Small intestine (tissue), 7 donors: Measurements from ENCODE around the gene SDCBP2. TPM values are rescaled to one million over a fixed set of nuclear protein-coding genes. Genes with fewer than 3 reads are reported as not detected.

ENCODE experiments used
- DNase-seq, 2 donors: peaks; one replicate each; pipeline versions ENCODE4 v3.0.0 to v3.0.0-alpha.2; 2013
- FAIRE-seq: peaks from 2 replicates; lab custom pipeline; 2012; peaks lifted over from hg19 to GRCh38; lab: Jason Lieb, UNC
- H3K27ac ChIP-seq, 3 donors: one replicate each; pipeline ENCODE4 v1.5.1; 2013; ENCODE audit warnings: low read length in 2 of 3, mild to moderate bottlenecking in 2 of 3, control low read depth in 1 of 3, inconsistent platforms in 1 of 3, low read depth in 1 of 3, moderate library complexity in 1 of 3
- H3K27me3 ChIP-seq, 3 donors: one replicate each; pipeline ENCODE4 v1.6.1; 2013; ENCODE audit warnings: low read length in 3 of 3, inconsistent platforms in 1 of 3; ENCODE audit not compliant: control insufficient read depth in 3 of 3, insufficient read depth in 3 of 3
- H3K36me3 ChIP-seq, 3 donors: one replicate each; pipeline ENCODE4 v1.6.1; 2013; ENCODE audit warnings: low read length in 3 of 3, inconsistent platforms in 1 of 3, low read depth in 1 of 3, mild to moderate bottlenecking in 1 of 3, moderate library complexity in 1 of 3; ENCODE audit not compliant: control insufficient read depth in 3 of 3, insufficient read depth in 2 of 3
- H3K4me1 ChIP-seq, 3 donors: one replicate each; pipeline ENCODE4 v1.6.1; 2013; ENCODE audit warnings: low read length in 2 of 3, inconsistent platforms in 1 of 3, low read depth in 1 of 3, mild to moderate bottlenecking in 1 of 3, moderate library complexity in 1 of 3; ENCODE audit not compliant: control insufficient read depth in 3 of 3, insufficient read depth in 2 of 3
- H3K4me3 ChIP-seq, 3 donors: one replicate each; pipeline ENCODE4 v1.5.1; 2013; ENCODE audit warnings: low read length in 3 of 3, control low read depth in 1 of 3, inconsistent platforms in 1 of 3, low read depth in 1 of 3, mild to moderate bottlenecking in 1 of 3, moderate library complexity in 1 of 3
- H3K9me3 ChIP-seq, 2 donors: one replicate each; pipeline ENCODE4 v1.6.1; 2013; ENCODE audit warnings: low read depth in 1 of 2, low read length in 1 of 2; ENCODE audit not compliant: control insufficient read depth in 2 of 2, insufficient read depth in 1 of 2
- WGBS, 3 donors: extraction: QIAGEN DNeasy Blood & Tissue Kit; methylation state at CpG; one replicate each; pipeline ENCODE4 v1.1.7; 2013; 5-methylcytosine and 5-hydroxymethylcytosine counted together
- polyA plus RNA-seq, 4 donors: library from polyadenylated mRNA; stranded (reverse) in 3 of 4; unstranded in 1 of 4; fragments of 200-250 nt in 3 of 4; fragments of 120-200 nt in 1 of 4; gene quantifications; one replicate each; pipeline versions ENCODE4 v1.2.1 to v1.2.3, GENCODE V29; 2013
- donor health status: healthy with polysubstance abuse.
- donor health status: control.
- donor health status: control.
- donor health status: Bipolar disorder and iron deficiency.
- donor health status: healthy.

Gene SDCBP2
- polyA plus RNA-seq, 4 donors: 94.4 to 724 (median 292) TPM

GRCh38 chr20:1317545-1318255, 11.2 kb downstream of the SDCBP2 start:
- H3K9me3 ChIP-seq: no peaks in the 10 kb centered on the region
- DNase-seq (peak in 1 of 2 donors; percentile 29), FAIRE-seq (no peak)
- H3K4me3 ChIP-seq: no peak overlapping the region
- H3K4me1 ChIP-seq: peaks cover 0 to 6% (median 0%) of the 10 kb centered on the region in 3 donors
- H3K27me3 ChIP-seq: no peaks in the 10 kb centered on the region
- WGBS, 3 donors: 33 to 47% (median 36%) methylated on average over 12 of the region's 12 CpGs
- H3K27ac ChIP-seq: no peak overlapping the region
- H3K36me3 ChIP-seq: peaks cover 0 to 51% (median 10%) of the 10 kb centered on the region in 3 donors

- 83 to 91% (median 85%) methylated on average over 5 of the region's 5 CpGs for WGBS, 3 donors
- no peak for FAIRE-seq
- Histone ChIP-seq H3K36me3 (peaks cover 0 to 65% (median 14%) of the 10 kb centered on the region in 3 donors), H3K27ac (no peak overlapping the region), H3K9me3 (no peaks in the 10 kb centered on the region), H3K27me3 (no peaks in the 10 kb centered on the region), H3K4me1 (peaks cover 0 to 6% (median 0%) of the 10 kb centered on the region in 3 donors), H3K4me3 (no peak overlapping the region)
- DNase-seq: no peak
These were observed 13.1 kb downstream of the SDCBP2 start for GRCh38 chr20:1315804-1316203.

DNA sequence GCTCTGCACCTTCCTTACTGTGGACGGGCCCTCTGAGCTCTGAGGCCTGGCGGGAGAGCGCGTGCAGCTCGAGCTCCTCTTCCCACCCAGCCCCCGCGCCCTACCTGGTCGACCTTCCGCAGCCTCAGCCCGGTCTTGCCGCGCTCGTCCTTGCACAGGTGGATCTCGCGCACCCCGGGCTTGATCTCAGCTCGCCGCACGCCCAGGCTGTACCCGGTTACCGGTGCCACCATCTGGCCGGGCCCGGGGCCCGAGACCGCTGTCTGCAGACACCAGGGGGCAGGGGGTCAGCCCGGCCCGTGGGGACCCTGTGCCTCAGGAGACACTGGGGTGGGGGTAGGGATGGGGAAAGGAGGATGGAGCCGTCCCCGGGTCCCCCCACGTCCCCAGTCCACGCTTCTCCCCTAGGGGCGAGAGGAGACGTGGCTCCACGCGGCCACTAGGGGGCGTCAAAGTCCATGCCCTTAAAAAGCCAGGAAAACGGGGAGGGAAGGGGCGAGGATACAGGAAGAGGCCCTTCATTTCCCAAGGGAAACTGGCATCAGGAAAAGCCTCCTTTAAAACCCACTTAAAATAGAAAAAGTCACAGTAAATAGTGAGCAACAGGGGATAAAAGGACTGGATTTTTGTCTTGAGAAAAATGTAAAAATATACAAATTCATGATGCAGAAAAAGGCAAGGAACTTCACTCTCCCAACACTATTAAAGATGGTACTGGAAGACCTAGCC, 15.5 kb downstream of the SDCBP2 start:
- no peak overlapping the region for H3K27ac ChIP-seq
- H3K4me3 ChIP-seq: peak overlapping the region in 1 of 3 donors; percentile 13
- no peaks in the 10 kb centered on the region for H3K27me3 ChIP-seq
- peaks cover 0 to 6% (median 0%) of the 10 kb centered on the region in 3 donors for H3K4me1 ChIP-seq
- H3K36me3 ChIP-seq: peaks cover 0 to 62% (median 17%) of the 10 kb centered on the region in 3 donors
- no peak for FAIRE-seq
- no peaks in the 10 kb centered on the region for H3K9me3 ChIP-seq
- 23 to 43% (median 28%) methylated on average over 21 to 38 of the region's 38 CpGs for WGBS, 3 donors
- peak; percentile 59 to 86 for DNase-seq

DNA sequence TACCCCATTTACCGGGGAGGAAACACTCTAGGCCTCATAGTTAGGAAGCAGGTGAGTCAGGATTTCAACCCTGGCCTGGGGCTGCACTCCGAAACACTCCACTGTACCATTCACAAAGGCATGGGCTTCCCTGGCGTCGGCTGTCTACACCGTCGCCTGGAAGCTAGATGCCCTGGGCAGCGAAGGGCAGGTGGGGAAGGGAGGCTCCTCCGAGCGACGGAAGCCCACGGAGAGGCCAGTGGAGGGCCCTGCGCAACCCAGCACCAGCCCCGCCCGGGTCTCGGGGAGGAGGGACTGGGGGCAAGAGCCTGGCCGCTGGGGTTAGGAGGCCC, 16.1 kb downstream of the SDCBP2 start:
- no peak overlapping the region for H3K27ac ChIP-seq
- FAIRE-seq: no peak
- peaks cover 0 to 62% (median 17%) of the 10 kb centered on the region in 3 donors for H3K36me3 ChIP-seq
- no peak overlapping the region for H3K4me3 ChIP-seq
- no peaks in the 10 kb centered on the region for H3K27me3 ChIP-seq
- no peak for DNase-seq
- H3K9me3 ChIP-seq: no peaks in the 10 kb centered on the region
- peaks cover 0 to 6% (median 0%) of the 10 kb centered on the region in 3 donors for H3K4me1 ChIP-seq
- WGBS, 3 donors: 81 to 93% (median 90%) methylated on average over 16 of the region's 16 CpGs

GRCh38 chr20:1312308-1312707, 16.6 kb downstream of the SDCBP2 start:
- Histone ChIP-seq H3K27me3 (no peaks in the 10 kb centered on the region), H3K36me3 (peaks cover 0 to 61% (median 17%) of the 10 kb centered on the region in 3 donors), H3K9me3 (no peaks in the 10 kb centered on the region), H3K4me3 (no peak overlapping the region), H3K27ac (no peak overlapping the region), H3K4me1 (peaks cover 0 to 6% (median 0%) of the 10 kb centered on the region in 3 donors)
- no peak for FAIRE-seq
- WGBS, 3 donors: 95 to 98% (median 95%) methylated on average over 20 of the region's 20 CpGs
- DNase-seq: no peak

DNA sequence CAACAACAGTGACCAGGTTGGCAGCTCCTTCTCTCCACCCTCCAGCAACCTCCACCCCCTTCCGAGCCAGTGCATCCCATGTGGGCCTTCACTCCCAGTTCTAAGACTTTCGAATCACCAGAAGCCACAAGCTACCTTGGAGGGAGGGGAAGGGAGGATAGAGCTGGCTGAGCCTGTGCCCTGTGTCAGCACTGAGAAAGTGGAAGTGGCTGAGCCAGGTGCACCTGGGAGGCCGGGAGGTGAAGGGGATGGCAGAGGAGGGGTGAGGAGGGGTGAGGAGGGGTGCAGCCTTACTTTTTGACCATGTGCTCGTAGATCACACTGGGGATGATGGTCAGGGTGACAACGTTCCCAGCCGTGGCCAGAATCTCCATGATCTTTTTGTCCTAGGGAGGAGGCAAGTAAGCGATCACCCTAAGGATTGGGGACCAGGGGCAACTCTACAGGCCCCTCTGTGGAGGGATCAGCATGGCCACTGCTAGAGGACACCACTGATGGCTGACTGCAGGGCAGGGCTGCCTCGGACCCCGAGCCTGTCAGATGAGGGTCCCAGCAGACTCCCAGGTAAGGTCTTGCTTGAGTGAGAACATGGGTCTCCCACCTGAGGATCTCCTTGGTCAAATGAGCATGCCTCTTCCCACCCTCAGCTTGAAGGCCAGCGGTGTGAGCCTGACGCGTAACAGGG, 18.3 kb downstream of the SDCBP2 start:
- 82 to 91% (median 86%) methylated on average over 12 of the region's 12 CpGs for WGBS, 3 donors
- peaks cover 0 to 56% (median 15%) of the 10 kb centered on the region in 3 donors for H3K36me3 ChIP-seq
- no peak for DNase-seq

GRCh38 chr20:1310071-1310470, 18.9 kb downstream of the SDCBP2 start:
- no peaks in the 10 kb centered on the region for H3K27me3 ChIP-seq
- FAIRE-seq (no peak), DNase-seq (no peak)
- no peak overlapping the region for H3K4me3 ChIP-seq
- H3K9me3 ChIP-seq: no peaks in the 10 kb centered on the region
- H3K36me3 ChIP-seq: peaks cover 0 to 58% (median 15%) of the 10 kb centered on the region in 3 donors
- 77 to 78% (median 77%) methylated on average over 9 of the region's 9 CpGs for WGBS, 3 donors
- peaks cover 0 to 6% (median 0%) of the 10 kb centered on the region in 3 donors for H3K4me1 ChIP-seq
- H3K27ac ChIP-seq: no peak overlapping the region

More for the DNA sequence above, 18.3 kb downstream of the SDCBP2 start:
- H3K27me3 ChIP-seq: no peaks in the 10 kb centered on the region
- no peak for FAIRE-seq
- no peak overlapping the region for H3K27ac ChIP-seq
- peaks cover 0 to 6% (median 0%) of the 10 kb centered on the region in 3 donors for H3K4me1 ChIP-seq
- no peak overlapping the region for H3K4me3 ChIP-seq
- no peaks in the 10 kb centered on the region for H3K9me3 ChIP-seq

DNA sequence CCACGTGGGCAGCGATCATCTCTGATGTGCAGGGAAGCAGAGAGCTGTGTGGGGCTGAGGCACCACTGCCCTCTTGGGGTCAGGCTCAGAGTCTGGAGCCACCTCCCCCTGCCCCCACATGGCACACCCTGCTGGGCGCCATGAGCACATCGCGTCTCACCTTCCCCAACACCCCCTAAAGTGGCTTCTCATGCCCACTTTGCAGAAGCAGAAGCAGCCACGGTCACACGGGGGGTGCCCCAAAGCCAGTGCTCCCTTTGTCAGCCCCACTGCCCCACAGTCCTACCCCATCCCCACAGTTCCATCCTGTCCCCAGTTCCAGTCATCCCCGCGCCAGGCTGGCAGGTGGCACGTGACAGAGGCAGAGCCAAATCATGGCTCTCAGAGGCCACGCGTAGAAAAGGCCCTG, 19.5 kb downstream of the SDCBP2 start:
- no peak for FAIRE-seq
- 86 to 93% (median 88%) methylated on average over 12 of the region's 12 CpGs for WGBS, 3 donors
- DNase-seq: no peak
- Histone ChIP-seq H3K27me3 (no peaks in the 10 kb centered on the region), H3K36me3 (peaks cover 0 to 58% (median 15%) of the 10 kb centered on the region in 3 donors), H3K9me3 (no peaks in the 10 kb centered on the region), H3K27ac (no peak overlapping the region), H3K4me3 (no peak overlapping the region), H3K4me1 (peaks cover 0 to 6% (median 0%) of the 10 kb centered on the region in 3 donors)
